ENCODE measurements around the gene AGT. TPM values are rescaled to one million over a fixed set of nuclear protein-coding genes. Genes with fewer than 3 reads are reported as not detected.

Gene AGT
- total RNA-seq (2022) = 38.6 and 41.9 TPM in 2 replicates
- Bru-seq, nascent RNA = percentile 61 among the genes with signal in this experiment
- BruChase-seq, experiment 1, labeled RNA remaining after a 2-hour chase = percentile 66 among the genes with signal in this experiment
- BruChase-seq, experiment 2, labeled RNA remaining after a 6-hour chase = percentile 83 among the genes with signal in this experiment
- long read RNA-seq, transcript AGT-201 (5 exons, 2,291 nt) = major isoform, 87 of 96 reads
- long read RNA-seq, partial matches to known transcripts = 5 of 96 reads
- long read RNA-seq, other reads (novel, unspliced or antisense) = 4 of 96 reads

GRCh38 chr1:230713915-230714764, at the start of gene AGT:
Gene AGT (minus strand): TSS chr1:230714122. CDS start chr1:230710823, 3,299 bp downstream.
- peak; percentile 49 to 80 for DNase-seq
- Mint-ChIP-seq H3K9me3 (ENCODE audit: unreplicated experiment) (peaks cover 21% of the 10 kb centered on the region), H3K27ac (ENCODE audit: unreplicated experiment) (peak within 1 kb of the TSS; percentile 73), H3K27me3 (ENCODE audit: insufficient read depth, unreplicated experiment) (no peaks in the 10 kb centered on the region), H3K36me3 (ENCODE audit: insufficient read depth, unreplicated experiment) (peaks cover 1% of the 10 kb centered on the region), H3K4me1 (ENCODE audit: low read depth, unreplicated experiment) (peaks cover 22% of the 10 kb centered on the region), H3K4me3 (ENCODE audit: unreplicated experiment) (peak within 1 kb of the TSS; percentile 66)
- intact Hi-C loops (cut with micrococcal nuclease; ENCODE audit: unreplicated experiment) = loop anchor here (1.0 to 2.0 kb wide), 2 partner anchors 21 to 59 kb away; no protein-coding TSS in a partner anchor
- TSS peak; percentile 60 for BruUV-seq (replicated peaks)
- no peaks in the 10 kb centered on the region for H3K27me3 ChIP-seq (replicated peaks; ENCODE audit: control insufficient read depth, insufficient read depth, low read length)
- POLR2A ChIA-PET = no interaction called here
- H3K36me3 ChIP-seq (ENCODE audit: control insufficient read depth, insufficient read depth, low read length) = peaks cover 3% of the 10 kb centered on the region
- CTCF ChIA-PET = interaction anchor here (0.6 to 2.2 kb wide), 5 partner anchors 11 to 799 kb away, joined by 3 to 6 read pairs (median 3); no protein-coding TSS in a partner anchor
- H3K4me3 ChIP-seq (ENCODE audit: low read depth, low read length) = peak within 1 kb of the TSS; percentile 32
- H3K4me1 ChIP-seq = peaks cover 40% of the 10 kb centered on the region
- 0 out of 2 replicates have a peak, but pooled peaks cover 6% of the 10 kb centered on the region for H3K9me3 ChIP-seq
- TF ChIP-seq, protein P1, sequence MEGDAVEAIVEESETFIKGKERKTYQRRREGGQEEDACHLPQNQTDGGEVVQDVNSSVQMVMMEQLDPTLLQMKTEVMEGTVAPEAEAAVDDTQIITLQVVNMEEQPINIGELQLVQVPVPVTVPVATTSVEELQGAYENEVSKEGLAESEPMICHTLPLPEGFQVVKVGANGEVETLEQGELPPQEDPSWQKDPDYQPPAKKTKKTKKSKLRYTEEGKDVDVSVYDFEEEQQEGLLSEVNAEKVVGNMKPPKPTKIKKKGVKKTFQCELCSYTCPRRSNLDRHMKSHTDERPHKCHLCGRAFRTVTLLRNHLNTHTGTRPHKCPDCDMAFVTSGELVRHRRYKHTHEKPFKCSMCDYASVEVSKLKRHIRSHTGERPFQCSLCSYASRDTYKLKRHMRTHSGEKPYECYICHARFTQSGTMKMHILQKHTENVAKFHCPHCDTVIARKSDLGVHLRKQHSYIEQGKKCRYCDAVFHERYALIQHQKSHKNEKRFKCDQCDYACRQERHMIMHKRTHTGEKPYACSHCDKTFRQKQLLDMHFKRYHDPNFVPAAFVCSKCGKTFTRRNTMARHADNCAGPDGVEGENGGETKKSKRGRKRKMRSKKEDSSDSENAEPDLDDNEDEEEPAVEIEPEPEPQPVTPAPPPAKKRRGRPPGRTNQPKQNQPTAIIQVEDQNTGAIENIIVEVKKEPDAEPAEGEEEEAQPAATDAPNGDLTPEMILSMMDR (IDR thresholded peaks at IDR 0.05; ENCODE audit: insufficient read depth in 1 of 2, low read depth in 1 of 2, low read length in 1 of 2, severe bottlenecking in 1 of 2, unreplicated experiment in 1 of 2) = no peak

DNA sequence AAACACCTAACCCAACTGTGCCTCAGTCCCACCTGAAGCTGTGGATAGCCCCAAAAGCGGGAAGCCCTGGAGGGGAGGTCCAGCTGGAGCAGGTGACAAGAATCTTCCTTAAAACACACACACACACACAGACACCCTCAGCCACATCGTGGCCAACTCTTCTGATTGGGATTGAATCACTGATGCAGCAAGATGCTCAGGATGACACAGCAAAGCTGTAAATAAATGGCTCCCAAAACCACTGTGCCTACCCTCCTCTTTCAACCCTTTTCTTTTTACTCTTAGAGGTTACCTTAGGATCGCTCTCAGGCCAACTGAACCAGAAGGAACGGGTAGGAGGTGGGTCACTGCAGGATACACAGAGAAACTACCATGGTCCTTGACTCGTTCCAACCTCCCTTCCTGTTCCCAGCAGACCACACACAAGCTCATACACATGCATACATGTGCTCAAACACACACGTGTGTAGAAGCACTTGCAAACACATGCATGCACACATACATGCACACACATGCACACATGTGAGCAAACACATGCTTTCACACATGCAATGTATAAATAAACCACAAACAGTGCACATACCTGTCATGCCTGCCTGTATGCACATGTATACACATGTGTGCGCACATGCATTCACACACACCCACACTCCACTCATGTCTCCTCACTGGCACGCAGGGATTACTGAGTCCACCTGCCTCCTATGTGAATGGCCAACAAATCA, 47.7 kb upstream of the AGT start:
- no peak for DNase-seq

More for the DNA sequence above, 47.7 kb upstream of the AGT start:
- Histone ChIP-seq H3K36me3 (ENCODE audit: control insufficient read depth, insufficient read depth, low read length) (no peaks in the 10 kb centered on the region), H3K4me1 (peaks cover 14% of the 10 kb centered on the region), H3K4me3 (ENCODE audit: low read depth, low read length) (no peak overlapping the region), H3K27me3 (replicated peaks; ENCODE audit: control insufficient read depth, insufficient read depth, low read length) (no peaks in the 10 kb centered on the region), H3K9me3 (no peaks in the 10 kb centered on the region)
- intact Hi-C loops (cut with micrococcal nuclease; ENCODE audit: unreplicated experiment) = loop anchor here (2.0 kb wide), 2 partner anchors 33 to 53 kb away; no protein-coding TSS in a partner anchor
- CTCF ChIA-PET = interaction anchor here (1.0 to 1.9 kb wide), 3 partner anchors 11 to 53 kb away, joined by 3 to 7 read pairs (median 3); no protein-coding TSS in a partner anchor
- Mint-ChIP-seq H3K27me3 (ENCODE audit: insufficient read depth, unreplicated experiment) (no peaks in the 10 kb centered on the region), H3K4me1 (ENCODE audit: low read depth, unreplicated experiment) (peaks cover 23% of the 10 kb centered on the region), H3K9me3 (ENCODE audit: unreplicated experiment) (no peaks in the 10 kb centered on the region), H3K36me3 (ENCODE audit: insufficient read depth, unreplicated experiment) (no peaks in the 10 kb centered on the region), H3K27ac (ENCODE audit: unreplicated experiment) (peak overlapping the region; percentile 72), H3K4me3 (ENCODE audit: unreplicated experiment) (no peak overlapping the region)
- BruUV-seq (replicated peaks) = no TSS peak
- TF ChIP-seq, protein P1 (IDR thresholded peaks at IDR 0.05; ENCODE audit: insufficient read depth in 1 of 2, low read depth in 1 of 2, low read length in 1 of 2, severe bottlenecking in 1 of 2, unreplicated experiment in 1 of 2) = no peak
- POLR2A ChIA-PET = no interaction called here
